ENCODE measurements around the gene SIPA1L3. TPM values are rescaled to one million over a fixed set of nuclear protein-coding genes. Genes with fewer than 3 reads are reported as not detected.

The SIPA1L3 gene
- total RNA-seq, 4 donors from 2014 or later: 4.1 to 18.7 (median 6.1) TPM

DNA sequence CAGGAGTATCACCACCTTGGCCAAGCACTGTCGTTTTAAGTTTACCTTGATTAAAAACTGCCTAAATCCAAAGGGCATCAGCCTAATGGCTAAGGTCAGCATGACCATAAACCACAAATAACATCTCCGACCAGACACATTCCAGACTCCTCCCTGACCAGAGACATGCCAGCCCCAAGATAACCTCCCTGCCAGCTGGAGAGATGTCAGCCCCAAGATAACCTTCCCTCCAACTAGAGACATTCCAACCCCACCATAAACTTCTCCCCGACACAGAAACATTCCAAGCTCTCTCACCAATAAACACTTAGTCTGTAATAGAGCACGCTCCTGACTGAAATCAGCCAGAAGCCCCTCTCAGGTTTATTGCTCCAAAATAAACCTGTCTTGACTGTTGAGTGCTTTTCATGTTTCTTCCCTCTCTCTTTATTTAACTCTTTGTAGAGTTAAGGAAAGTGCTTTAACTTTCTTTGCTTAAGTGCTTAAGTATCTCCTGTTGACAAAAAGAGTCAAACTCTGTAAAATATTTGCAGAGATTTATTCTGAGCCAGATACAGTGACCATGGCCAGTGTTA, 37.2 kb upstream of the SIPA1L3 start:
- Histone ChIP-seq H3K27me3 (no peaks in the 10 kb centered on the region), H3K9me3 (no peaks in the 10 kb centered on the region), H3K4me3 (no peak overlapping the region), H3K36me3 (no peaks in the 10 kb centered on the region), H3K27ac (no peak overlapping the region), H3K4me1 (no peaks in the 10 kb centered on the region)
- no peak for ATAC-seq
- intact Hi-C loops (cut with DNase I; ENCODE audit: low total_unique reads) (no loop called here), in situ Hi-C loops (cut with MboI; ENCODE audit: low sequenced_read_pairs in 4 of 4) (no loop called here)
- TF ChIP-seq, protein P1, sequence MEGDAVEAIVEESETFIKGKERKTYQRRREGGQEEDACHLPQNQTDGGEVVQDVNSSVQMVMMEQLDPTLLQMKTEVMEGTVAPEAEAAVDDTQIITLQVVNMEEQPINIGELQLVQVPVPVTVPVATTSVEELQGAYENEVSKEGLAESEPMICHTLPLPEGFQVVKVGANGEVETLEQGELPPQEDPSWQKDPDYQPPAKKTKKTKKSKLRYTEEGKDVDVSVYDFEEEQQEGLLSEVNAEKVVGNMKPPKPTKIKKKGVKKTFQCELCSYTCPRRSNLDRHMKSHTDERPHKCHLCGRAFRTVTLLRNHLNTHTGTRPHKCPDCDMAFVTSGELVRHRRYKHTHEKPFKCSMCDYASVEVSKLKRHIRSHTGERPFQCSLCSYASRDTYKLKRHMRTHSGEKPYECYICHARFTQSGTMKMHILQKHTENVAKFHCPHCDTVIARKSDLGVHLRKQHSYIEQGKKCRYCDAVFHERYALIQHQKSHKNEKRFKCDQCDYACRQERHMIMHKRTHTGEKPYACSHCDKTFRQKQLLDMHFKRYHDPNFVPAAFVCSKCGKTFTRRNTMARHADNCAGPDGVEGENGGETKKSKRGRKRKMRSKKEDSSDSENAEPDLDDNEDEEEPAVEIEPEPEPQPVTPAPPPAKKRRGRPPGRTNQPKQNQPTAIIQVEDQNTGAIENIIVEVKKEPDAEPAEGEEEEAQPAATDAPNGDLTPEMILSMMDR (IDR thresholded peaks at IDR 0.05 in 4 of 5, conservative IDR thresholded peaks at IDR 0.05 in 1 of 5): no peak
- no peak for TF ChIP-seq POLR2A (IDR thresholded peaks at IDR 0.05)
- no peak for DNase-seq

DNA sequence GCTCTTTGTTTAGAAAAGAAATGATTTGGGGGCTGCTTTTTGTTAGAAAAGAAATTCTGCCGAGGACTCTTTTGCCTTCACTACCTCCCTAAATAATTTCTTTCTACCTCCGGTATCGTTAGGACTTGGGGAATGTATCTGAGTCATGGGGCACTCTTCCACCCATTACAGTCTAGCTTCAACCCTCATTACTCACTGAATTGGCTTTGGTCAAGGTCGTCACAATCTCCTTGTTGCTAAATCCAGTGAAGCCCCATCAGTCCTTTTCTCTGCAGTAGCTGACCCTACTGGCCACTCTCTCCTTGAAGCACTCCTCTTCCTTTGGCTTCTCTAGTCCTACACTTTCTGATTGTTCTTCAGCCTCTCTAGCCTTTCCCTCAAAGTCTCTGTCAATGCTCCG, 34.6 kb upstream of the SIPA1L3 start:
- intact Hi-C loops (cut with DNase I; ENCODE audit: low total_unique reads) (no loop called here), in situ Hi-C loops (cut with MboI; ENCODE audit: low sequenced_read_pairs in 4 of 4) (no loop called here)
- TF ChIP-seq POLR2A (IDR thresholded peaks at IDR 0.05): no peak
- TF ChIP-seq, protein P1 (IDR thresholded peaks at IDR 0.05 in 4 of 5, conservative IDR thresholded peaks at IDR 0.05 in 1 of 5): no peak
- DNase-seq: no peak
- Histone ChIP-seq H3K27ac (no peak overlapping the region), H3K9me3 (no peaks in the 10 kb centered on the region), H3K27me3 (no peaks in the 10 kb centered on the region), H3K4me1 (no peaks in the 10 kb centered on the region), H3K4me3 (no peak overlapping the region), H3K36me3 (no peaks in the 10 kb centered on the region)
- ATAC-seq: no peak

DNA sequence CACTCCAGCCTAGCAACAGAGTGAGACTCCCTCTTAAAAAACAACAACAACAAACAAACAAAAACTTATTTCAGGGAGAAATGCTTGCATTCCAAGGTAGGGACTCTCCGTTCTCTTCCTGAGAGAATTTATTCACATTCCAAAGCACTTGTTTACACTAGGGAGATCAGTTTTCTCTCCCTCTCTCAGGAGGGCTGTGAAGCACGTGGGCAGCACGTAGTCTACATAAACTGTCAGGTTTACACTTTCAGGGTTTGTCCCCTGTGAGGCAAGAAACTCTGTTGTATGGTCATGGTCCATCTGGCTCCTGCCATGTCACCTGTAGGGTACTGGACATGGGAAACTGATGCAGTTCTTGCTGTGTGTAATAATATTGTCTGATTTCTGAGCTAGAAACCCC, 32.2 kb upstream of the SIPA1L3 start:
- intact Hi-C loops (cut with DNase I; ENCODE audit: low total_unique reads): no loop called here
- Histone ChIP-seq H3K36me3 (no peaks in the 10 kb centered on the region), H3K4me1 (no peaks in the 10 kb centered on the region), H3K27ac (no peak overlapping the region), H3K27me3 (no peaks in the 10 kb centered on the region), H3K4me3 (no peak overlapping the region), H3K9me3 (no peaks in the 10 kb centered on the region)
- ATAC-seq (no peak), DNase-seq (no peak)
- in situ Hi-C loops (cut with MboI; ENCODE audit: low sequenced_read_pairs in 4 of 4): loop anchor here in 1 of 4 donors (25.0 kb wide), 1 partner anchor 363 kb away; no protein-coding TSS in a partner anchor
- TF ChIP-seq POLR2A (IDR thresholded peaks at IDR 0.05): no peak
- TF ChIP-seq, protein P1 (IDR thresholded peaks at IDR 0.05 in 4 of 5, conservative IDR thresholded peaks at IDR 0.05 in 1 of 5): no peak

DNA sequence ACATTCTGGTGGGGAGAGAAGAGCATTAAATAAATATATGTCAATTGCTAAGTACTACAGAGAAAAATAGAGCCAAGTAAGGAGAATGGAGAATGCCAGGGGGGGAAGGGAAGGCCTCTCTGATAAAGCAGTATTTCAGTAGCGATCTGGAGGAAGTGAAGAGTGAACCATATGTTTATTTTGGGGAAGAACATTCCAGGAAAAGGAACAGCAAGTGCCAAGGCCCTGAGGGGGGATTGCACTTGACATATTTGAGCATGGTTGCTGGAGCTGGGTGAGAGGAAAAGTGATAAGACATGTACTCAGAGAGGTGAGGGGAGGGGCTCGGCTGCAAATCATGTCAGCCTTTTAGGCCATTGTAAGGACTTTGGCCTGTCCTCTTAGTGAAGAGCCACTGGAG, 31.0 kb upstream of the SIPA1L3 start:
- Histone ChIP-seq H3K9me3 (no peaks in the 10 kb centered on the region), H3K4me1 (no peaks in the 10 kb centered on the region), H3K27ac (no peak overlapping the region), H3K36me3 (no peaks in the 10 kb centered on the region), H3K4me3 (no peak overlapping the region), H3K27me3 (no peaks in the 10 kb centered on the region)
- TF ChIP-seq POLR2A (IDR thresholded peaks at IDR 0.05): no peak
- TF ChIP-seq, protein P1 (IDR thresholded peaks at IDR 0.05 in 4 of 5, conservative IDR thresholded peaks at IDR 0.05 in 1 of 5): no peak
- DNase-seq (no peak), ATAC-seq (no peak)
- intact Hi-C loops (cut with DNase I; ENCODE audit: low total_unique reads) (no loop called here), in situ Hi-C loops (cut with MboI; ENCODE audit: low sequenced_read_pairs in 4 of 4) (loop anchor here in 1 of 4 donors (25.0 kb wide), 1 partner anchor 361 kb away; no protein-coding TSS in a partner anchor)

DNA sequence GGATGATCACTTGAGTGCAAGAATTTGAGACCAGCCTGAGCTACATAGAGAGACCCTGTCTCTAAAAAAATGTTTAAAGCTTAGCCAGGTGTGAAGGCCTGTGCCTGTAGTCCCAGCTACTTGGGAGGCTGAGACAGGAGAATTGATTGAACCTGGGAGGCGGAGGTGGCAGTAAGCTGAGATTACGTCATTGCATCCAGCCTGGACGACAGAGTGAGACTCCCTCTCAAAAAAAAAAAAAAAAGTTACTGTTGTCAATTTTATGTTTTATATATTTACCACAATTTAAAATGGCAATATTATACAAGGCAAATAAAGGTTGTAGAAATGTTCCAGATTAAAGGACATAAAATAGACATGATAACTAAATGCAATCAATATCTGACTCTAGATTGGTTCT, 29.9 kb upstream of the SIPA1L3 start:
- Histone ChIP-seq H3K9me3 (no peaks in the 10 kb centered on the region), H3K27me3 (no peaks in the 10 kb centered on the region), H3K4me3 (no peak overlapping the region), H3K4me1 (no peaks in the 10 kb centered on the region), H3K27ac (no peak overlapping the region), H3K36me3 (no peaks in the 10 kb centered on the region)
- TF ChIP-seq, protein P1 (IDR thresholded peaks at IDR 0.05 in 4 of 5, conservative IDR thresholded peaks at IDR 0.05 in 1 of 5): no peak
- no peak for TF ChIP-seq POLR2A (IDR thresholded peaks at IDR 0.05)
- DNase-seq: no peak
- in situ Hi-C loops (cut with MboI; ENCODE audit: low sequenced_read_pairs in 4 of 4) (loop anchor here in 1 of 4 donors (25.0 kb wide), 1 partner anchor 360 kb away; no protein-coding TSS in a partner anchor), intact Hi-C loops (cut with DNase I; ENCODE audit: low total_unique reads) (no loop called here)
- ATAC-seq: no peak
